Measurements from ENCODE around the gene SERPINE1.
"Not testable (repeated sequence)": the region's sequence is repeated elsewhere in the genome, so short reads cannot be mapped to it uniquely, and the experiment has no call there.

Gene SERPINE1

GRCh38 chr7:101102026-101102425 lies 24.9 kb upstream of the SERPINE1 start:
- DNase-seq (ENCODE audit: low read depth) = no peak

- DNase-seq (ENCODE audit: low read depth) = not testable (repeated sequence)
Measured at GRCh38 chr7:101103701-101104100, 23.2 kb upstream of the SERPINE1 start.

GRCh38 chr7:101104193-101104713 lies 22.7 kb upstream of the SERPINE1 start:
- no peak for DNase-seq (ENCODE audit: low read depth)

GRCh38 chr7:101104799-101105198 lies 22.1 kb upstream of the SERPINE1 start:
- DNase-seq (ENCODE audit: low read depth) = no peak

GRCh38 chr7:101105248-101105647 lies 21.7 kb upstream of the SERPINE1 start:
- not testable (repeated sequence) for DNase-seq (ENCODE audit: low read depth)

GRCh38 chr7:101106386-101106785 lies 20.5 kb upstream of the SERPINE1 start:
- no peak for DNase-seq (ENCODE audit: low read depth)

- DNase-seq (ENCODE audit: low read depth) = no peak
Measured at GRCh38 chr7:101108330-101108857, 18.5 kb upstream of the SERPINE1 start.

GRCh38 chr7:101108961-101109360 lies 17.9 kb upstream of the SERPINE1 start:
- DNase-seq (ENCODE audit: low read depth) = no peak

- DNase-seq (ENCODE audit: low read depth) = no peak
Measured at GRCh38 chr7:101109368-101109767, 17.5 kb upstream of the SERPINE1 start.

- DNase-seq (ENCODE audit: low read depth) = no peak
Measured at GRCh38 chr7:101111261-101111660, 15.6 kb upstream of the SERPINE1 start.

GRCh38 chr7:101112233-101112632 lies 14.7 kb upstream of the SERPINE1 start:
- no peak for DNase-seq (ENCODE audit: low read depth)

- not testable (repeated sequence) for DNase-seq (ENCODE audit: low read depth)
Measured at GRCh38 chr7:101113140-101113539, 13.8 kb upstream of the SERPINE1 start.

- no peak for DNase-seq (ENCODE audit: low read depth)
Measured at GRCh38 chr7:101113836-101114235, 13.1 kb upstream of the SERPINE1 start.

GRCh38 chr7:101114492-101114891 lies 12.4 kb upstream of the SERPINE1 start:
- DNase-seq (ENCODE audit: low read depth) = no peak

GRCh38 chr7:101115215-101115614 lies 11.7 kb upstream of the SERPINE1 start:
- DNase-seq (ENCODE audit: low read depth) = no peak

GRCh38 chr7:101116898-101117297 lies 10.0 kb upstream of the SERPINE1 start:
- no peak for DNase-seq (ENCODE audit: low read depth)

- DNase-seq (ENCODE audit: low read depth) = no peak
Measured at GRCh38 chr7:101118856-101119255, 8.0 kb upstream of the SERPINE1 start.

GRCh38 chr7:101119876-101120275 lies 7.0 kb upstream of the SERPINE1 start:
- no peak for DNase-seq (ENCODE audit: low read depth)

- DNase-seq (ENCODE audit: low read depth) = no peak
Measured at GRCh38 chr7:101120315-101120714, 6.6 kb upstream of the SERPINE1 start.

- DNase-seq (ENCODE audit: low read depth) = not testable (repeated sequence)
Measured at GRCh38 chr7:101121631-101121990, 5.3 kb upstream of the SERPINE1 start.

GRCh38 chr7:101121991-101122932 lies 4.6 kb upstream of the SERPINE1 start:
- DNase-seq (ENCODE audit: low read depth) = no peak

GRCh38 chr7:101122933-101123702 lies 3.8 kb upstream of the SERPINE1 start:
- no peak for DNase-seq (ENCODE audit: low read depth)

GRCh38 chr7:101123703-101124068 lies 3.2 kb upstream of the SERPINE1 start:
- no peak for DNase-seq (ENCODE audit: low read depth)

Measured in stimulated activated CD8-positive, alpha-beta memory T cell treated with anti-CD3 and anti-CD28 coated beads, Interleukin-15, amount 100 ng/mL, for 24 hours (primary cell).